Activated T-helper 1 cell treated with anti-CD3 and anti-CD28 coated beads, Interleukin-2, amount 50 U/mL, for 16 hours (primary cell): ENCODE results near the gene SCFD2.
"Not testable (repeated sequence)": the region's sequence is repeated elsewhere in the genome, so short reads cannot be mapped to it uniquely, and the experiment has no call there.

Experiments used
- DNase-seq, 2 donors: peaks; one replicate each; pipeline ENCODE4 v3.0.0-alpha.2; 2020; ENCODE audit warnings: low read depth in 1 of 2, low spot score in 1 of 2

The SCFD2 gene

DNA sequence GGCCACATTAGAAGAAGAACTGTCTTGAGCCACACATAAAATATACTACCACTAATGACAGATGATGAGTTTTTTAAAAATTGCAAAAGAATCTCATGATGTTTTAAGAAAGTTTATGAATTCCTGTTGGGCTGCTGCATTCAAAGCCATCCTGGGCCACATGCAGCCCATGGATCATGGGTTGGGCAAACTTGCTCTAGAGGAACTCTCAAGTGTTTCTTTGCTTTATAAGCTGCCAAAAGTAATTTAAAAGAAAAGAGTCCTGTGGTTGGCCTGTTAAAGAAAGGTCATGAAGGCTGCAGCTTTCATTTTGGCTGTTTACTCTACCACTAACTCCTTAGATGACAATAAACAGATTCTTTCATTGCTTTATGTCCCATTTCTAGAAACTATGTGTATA is 218.2 kb downstream of the SCFD2 start:
- no peak for DNase-seq

DNA sequence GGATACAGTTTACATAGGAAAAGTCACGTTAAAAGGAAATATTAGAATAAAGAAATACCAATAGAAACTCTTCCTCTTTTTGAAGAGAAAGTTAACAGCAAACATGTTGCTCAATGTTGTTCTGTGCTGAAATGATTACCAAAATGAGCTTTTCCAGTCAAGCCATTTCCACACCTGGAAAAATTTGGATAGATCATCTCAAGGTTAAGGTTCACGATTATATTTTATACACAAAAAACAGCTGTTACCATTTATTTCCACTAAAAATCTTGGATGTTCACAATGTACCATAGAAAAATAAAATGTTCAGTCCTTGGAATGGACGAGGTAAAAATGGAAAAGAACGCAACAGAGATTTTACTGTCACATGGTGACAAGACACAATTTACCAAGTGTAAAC is 218.7 kb downstream of the SCFD2 start:
- DNase-seq, result no peak

DNA sequence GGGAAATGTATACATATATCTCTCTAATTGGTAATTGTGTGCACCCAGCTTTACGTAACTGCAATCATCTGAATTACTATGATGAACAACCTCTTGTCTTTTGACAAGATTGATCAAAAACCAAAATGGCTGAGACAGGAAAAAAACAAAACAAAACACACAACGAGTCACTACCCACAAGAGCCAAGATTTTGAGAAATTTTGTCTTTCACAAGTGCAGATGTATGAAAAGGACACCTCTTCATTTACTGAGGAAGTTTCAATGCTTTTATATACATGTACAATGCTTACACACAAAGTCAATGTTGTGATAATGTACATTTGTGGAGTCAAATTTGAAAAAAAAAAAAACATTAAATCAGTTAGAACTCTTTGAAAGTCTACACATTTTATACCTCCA is 224.6 kb downstream of the SCFD2 start:
- DNase-seq, result no peak

DNA sequence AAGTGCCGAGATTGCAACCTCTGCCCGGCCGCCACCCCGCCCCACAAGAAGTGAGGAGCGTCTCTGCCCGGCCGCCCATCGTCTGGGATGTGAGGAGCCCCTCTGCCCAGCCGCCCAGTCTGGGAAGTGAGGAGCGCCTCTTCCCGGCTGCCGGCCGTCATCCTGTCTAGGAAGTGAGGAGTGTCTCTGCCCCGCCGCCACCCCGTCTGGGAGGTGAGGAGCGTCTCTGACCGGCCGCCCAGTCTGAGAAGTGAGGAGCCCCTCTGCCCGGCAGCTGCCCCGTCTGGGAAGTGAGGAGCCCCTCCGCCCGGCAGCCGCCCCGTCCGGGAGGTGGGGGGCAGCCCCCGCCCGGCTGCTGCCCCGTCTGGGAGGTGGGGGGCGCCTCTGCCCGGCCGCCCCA is 226.6 kb downstream of the SCFD2 start:
- DNase-seq, result not testable (repeated sequence)

DNA sequence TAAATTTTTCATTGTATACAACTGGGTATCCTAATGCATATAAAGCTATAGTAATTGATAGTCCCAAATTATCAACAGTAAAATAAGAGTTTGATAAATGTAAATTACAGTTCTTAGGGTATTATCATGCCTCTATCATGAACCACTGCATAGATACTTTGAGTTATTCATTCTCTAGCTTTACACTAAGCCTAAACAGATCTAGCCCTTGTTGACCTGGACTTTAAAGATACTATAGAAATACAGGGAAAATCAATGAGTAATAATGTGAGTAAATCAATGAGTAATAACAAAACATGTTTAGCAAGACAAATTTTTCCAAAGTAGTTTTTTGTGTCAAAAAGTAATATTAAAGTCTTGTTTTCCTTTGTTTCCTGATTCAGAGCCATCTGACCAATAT is 228.4 kb downstream of the SCFD2 start:
- no peak for DNase-seq

DNA sequence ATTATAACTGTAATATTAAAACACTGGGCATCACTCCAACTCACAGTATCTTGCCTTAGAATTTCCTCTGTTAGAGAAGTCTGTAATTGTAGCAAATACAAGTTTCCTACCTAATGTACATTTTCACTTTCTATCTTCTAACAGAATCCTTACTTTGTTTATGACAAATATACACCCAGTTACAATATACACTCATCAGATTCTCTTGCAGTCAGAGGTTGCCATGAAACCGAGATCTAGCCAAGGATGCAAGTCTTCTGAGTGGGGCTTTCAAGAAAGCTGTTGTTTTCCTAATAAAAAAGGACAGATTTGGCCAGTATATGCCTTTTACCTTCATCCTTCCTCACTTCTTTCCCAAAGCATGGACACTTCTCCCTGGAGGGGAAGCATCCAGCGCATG is 228.9 kb downstream of the SCFD2 start:
- DNase-seq, result no peak

DNA sequence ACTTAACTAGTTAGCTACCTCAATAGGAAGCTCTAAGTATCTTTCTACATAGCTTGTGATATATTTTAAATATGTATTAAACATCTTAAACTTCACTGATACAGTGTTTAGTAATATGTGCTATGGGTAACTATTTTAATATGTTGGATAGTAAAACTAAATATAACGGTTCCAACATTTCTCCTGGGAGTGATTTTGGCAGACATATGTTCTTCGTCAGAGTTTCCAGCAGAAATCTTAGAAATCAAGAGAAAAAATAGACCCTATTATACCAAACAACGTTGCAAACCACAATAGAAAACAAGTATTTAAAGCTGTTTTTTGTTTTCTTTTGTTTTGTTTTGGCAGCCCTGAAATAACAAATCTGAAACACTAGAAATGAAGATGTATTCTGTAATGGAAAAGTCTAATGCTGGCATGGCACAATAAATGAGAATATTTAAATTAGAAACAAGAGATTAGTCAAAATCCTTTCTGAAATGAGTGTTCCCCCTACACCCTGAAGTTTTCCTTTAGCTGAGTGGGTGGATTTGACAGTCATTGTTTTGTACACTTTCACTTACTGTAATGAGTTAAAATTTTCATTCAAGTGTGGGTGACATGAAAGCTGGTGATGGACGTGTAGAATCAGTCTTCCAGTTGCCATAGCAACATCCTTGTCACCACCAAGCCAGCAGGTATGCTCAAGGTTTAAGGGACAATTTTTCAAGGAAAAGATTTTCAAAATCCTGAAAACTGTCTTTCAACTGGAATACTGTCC is 233.5 kb downstream of the SCFD2 start:
- no peak for DNase-seq

DNA sequence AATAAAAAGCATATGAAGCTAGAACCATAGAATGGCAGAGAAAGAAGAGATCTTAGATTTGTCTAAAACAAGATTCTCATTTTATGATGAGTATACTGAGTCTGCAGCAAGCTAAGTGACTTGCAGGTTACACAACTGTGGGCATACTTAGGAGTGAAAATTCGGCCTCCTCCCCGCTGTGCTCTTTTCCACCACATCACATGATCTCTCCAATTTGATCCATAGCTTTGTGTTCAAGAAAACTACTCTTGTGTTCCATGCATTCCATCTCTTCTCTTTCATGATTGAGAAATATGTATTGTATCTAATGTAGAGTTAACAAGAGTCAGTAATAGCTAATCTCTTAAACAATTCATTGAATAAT is 234.3 kb downstream of the SCFD2 start:
- DNase-seq, result no peak

DNA sequence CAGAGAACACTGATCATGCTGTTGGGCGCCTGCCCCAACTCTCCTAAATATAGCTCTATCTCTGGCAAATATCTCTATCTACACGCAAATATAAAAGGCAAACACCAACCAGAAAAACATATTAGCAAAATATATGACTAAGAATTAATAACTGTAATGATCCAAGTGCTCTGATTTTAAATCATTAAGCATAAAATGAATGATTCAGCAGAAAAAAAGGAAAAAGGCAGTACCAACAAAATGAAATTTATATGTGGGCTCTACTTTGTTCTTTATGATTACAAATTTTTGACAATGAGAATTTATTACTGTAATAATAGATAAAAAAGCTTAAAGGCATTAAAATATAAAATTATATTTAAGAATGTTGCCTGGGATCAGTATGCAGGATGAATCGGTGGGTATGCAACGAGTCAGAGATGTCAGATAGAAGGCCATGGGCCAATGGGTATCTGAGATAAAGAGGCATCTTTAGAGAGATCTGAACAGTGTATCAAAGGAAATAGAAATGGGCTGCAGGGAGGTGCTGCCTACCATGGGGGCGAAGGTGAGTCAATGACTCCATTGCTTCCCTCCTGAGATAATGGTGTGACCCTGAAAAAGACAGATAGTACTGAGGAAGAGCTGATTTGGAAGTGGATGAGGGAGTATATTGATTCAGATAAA is 234.8 kb downstream of the SCFD2 start:
- DNase-seq, result no peak

DNA sequence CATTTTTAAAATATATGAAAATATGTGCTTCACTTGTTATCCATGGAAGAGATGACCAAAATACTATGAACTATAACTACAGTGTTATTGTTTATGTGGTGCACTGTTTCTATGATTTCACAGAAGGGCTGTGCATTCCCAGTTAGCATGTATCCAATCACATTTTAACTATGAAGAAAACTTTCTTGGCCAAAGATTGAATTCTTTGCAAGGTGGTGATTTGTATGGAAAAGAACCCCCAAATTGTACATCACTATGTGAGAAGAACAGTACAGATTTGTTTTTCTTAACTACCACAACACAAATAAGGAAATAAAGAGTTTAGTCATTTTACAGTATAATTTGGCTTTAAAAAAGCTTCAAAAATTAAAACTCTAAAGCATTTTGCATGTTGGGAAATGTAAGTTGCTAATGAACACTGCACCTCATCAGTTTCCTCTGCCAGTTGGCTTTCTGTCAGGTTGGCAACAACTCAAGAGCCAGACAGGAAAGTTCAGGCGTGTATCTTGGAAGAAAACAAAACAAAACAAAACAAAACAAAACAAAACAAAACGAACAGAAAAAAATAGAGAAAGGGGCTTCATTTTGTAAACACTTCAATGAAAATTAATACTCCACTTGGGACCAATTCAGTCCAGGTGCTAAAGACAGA is 237.0 kb downstream of the SCFD2 start:
- no peak for DNase-seq

DNA sequence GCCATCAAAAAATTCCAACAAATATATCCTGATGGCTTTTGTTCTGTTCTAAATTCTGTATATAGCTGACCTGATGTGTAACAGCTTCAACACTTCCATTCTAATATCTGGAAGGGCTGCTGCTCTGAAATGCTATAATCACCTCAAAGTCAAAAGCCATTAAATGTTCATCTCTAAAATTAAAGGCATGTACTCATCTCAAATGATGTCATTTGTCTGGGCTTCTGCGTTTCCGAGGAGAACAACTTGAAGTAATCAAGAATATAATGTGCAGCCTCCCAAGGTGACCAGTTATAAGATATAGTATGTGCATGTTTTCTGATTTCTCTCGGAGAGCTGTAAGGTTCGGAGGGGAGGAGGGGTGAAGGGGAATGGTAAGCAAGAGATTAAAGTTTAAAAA is 237.6 kb downstream of the SCFD2 start:
- DNase-seq, result no peak

DNA sequence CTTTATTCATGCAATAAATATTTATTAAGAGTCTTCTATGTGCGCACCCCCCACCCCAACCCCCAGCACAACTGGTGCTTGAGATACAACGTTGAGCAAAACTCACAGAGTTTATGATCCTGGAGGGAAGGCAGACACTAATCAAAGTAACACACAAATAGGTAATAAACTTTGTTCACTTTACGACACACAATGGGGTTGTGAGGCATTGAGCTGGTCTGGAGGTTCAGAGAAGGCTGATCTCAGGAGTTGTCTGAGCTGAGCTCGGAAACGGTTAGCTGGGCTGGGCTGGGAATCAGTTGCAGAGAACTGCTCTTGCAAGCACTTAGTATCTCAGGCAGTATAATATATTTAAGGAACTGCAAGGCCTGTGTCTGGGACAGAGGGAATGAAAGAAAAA is 238.5 kb downstream of the SCFD2 start:
- DNase-seq, result no peak

DNA sequence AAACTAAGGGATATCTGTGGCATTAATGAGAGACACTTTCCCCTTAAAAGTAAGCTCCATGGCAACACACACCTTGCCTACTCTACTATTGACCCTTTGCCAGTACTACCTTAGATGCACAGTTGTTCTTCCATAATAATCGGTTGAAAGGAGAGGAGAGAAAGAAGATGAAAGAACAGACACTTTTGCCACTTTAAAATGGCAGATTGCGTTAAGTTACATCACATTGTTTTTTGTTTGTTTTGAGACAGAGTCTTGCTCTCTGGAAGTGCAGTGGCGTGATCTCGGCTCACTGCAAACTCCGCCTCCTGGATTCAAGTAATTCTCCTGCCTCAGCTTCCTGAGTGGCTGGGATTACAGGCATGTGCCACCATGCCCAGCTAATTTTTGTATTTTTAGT is 239.8 kb downstream of the SCFD2 start:
- DNase-seq, result no peak

DNA sequence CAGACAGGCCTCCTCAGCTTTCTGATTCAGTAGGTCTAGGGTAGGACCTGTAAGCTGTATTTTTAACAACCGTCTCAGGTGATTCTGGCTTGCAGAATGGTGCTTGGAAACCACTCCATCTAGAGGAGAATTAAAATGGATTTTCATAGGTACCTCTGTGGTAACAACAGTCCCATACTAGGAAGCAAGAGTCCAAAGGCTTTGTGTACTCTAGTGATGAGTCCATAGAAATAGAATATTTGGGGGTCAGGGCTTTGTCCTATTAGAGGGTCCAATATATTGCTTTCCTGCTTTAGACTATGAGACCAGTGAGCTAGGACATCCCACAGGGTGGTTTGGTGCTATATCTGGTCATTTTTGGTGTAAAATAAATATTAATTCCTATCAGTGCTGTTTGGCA is 242.0 kb downstream of the SCFD2 start:
- no peak for DNase-seq

DNA sequence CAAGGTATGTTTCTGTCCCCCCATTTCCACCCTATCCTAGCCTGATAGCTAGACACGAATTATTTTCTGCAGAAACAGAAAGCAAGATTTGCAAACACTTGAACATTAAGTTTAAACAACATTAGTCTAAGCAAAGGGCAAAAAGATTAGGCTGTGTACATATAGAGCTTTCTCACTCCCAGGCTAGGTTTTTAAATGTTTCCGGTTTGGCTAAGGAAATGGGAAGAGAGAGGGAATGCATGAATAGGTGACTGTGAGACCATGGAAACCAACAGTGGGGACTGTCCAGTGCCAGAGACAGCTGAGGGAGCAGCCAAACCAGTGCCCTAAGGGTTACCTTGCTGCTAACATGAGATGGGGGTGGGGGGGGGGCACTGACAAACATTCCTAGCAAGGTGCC is 242.7 kb downstream of the SCFD2 start:
- no peak for DNase-seq

DNA sequence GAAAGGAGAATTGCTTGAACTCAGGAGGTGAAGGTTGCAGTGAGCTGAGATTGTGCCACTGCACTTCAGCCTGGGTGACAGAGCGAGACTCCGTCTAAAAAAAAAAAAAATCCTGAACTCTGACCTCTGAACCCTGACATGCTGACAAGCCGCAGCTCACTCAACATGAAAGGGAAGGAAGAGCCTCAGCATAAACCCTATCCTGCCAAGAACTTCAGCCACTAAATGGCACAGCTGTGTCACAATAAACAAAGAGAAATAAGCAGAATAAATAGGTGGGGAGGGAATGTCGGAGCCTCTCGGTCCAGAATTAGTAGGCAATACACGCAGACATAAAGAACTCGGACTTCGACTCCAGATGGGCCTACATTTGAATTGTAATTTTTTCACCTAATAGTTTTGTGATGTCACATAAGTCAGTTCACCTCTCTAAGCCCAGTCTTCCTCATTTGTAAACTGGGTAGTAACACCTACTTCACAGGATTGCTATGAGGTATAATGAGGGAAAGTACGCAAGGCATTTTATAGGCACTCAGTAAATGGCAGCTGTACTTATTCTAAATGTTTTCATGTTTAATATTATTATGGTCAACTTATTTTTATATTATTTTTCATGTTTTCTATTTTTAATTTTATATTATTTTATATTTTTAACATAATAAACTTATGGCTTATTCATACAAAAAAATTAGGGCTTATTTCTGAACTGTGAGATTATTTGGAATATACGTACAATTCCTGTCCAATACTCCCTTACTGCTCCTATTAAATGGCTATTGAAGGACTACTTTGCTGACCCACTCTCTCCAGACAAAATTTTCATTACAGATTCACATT is 243.4 kb downstream of the SCFD2 start:
- DNase-seq, result no peak

DNA sequence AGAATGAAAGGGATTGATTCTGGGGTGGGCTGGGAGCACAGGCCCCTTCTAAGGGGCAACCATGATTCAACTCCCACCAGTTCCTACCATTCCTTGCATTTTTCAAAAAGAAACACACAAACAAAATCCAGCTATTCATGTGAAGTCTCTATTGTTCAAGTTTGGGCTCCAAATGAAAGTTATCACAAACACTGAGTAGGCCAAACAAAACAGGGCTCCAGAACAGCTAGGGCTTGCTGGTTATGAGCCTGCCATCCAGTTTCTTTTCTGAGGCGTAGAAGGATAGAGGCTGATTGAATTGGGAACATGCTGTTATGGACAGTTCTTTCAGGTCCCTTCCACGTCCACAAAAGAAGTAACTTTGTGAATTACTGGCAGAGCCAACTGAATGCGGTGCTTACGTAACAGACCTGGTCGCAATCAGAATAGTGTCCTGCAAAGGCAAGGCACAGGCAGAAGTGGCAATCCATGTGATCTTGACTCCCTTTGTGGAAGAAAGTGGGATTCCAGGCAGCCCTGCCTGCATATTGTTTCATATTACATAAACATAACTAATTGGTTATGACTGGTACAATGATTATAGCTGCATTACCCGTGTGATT is 244.5 kb downstream of the SCFD2 start:
- no peak for DNase-seq

DNA sequence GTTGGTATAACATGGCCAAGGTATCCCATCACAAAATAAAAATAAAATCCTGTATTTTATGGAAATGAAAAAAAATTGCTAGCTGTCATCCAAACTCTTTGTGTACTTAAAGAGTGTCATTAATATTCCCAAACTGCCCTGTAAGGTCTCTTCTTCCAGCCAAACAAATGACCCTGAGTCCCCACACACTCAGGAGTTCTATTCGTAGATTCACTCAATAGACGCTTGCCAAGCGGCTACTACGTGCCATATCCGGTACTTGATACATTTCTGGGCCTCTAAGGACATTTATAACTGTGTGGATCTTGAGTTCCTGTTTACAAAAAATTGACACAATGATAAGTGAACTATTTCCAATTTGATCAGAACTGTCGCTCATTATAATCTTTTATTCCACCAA is 245.1 kb downstream of the SCFD2 start:
- no peak for DNase-seq

DNA sequence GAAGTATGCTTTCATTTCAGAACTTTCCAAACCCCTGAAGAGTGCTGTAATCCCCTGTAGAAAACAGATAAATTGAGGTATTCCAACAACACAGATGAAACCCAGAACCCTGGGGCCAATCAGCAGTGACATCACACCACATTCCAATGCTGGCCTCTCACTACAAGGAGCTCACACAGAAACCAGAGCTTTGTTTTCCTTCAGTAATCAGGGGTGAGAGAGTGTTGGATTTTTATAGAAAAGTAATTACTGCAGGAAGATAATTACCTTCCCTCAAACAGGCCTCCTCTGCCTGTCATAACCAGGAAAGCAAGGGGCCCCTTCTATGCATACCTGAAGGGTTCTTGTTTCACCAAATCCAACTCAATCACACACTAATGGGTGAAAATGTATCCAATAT is 246.2 kb downstream of the SCFD2 start:
- DNase-seq, result no peak

DNA sequence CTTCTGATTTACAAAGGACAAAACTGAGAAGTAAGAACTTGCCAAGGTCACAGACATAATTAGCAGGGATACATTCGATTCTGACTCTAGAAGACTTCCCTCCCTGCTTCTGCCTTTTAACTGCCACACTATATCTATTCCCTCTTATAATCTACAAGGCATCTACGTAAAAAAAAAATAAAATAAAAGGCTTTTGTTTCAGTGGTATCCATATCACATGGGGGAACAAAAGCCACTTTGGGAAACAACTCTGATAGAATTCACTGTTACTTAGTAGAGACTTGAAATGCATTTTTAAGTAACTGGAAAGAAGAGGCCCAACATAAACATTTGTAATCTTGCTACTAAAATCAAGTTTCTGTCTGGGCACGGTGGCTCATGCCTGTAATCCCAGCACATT is 247.2 kb downstream of the SCFD2 start:
- no peak for DNase-seq

DNA sequence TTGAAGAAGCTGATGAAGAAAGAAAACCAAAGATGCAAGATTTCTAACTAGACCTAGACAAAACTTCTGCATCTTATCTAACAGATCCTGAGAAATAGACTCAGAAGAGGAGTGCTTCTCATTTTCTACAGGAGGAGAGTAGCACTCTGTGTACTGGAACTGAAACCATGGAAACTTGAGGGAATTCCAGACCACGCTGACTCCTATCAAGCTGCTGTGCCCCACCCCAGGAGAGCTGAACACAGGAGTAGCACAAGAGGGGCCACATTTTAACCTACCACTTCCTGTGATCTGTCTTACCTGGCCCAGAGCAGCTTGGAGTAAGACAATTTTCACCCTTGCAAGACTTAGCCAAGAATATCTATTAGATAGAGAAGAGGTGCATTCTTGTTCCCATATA is 248.9 kb downstream of the SCFD2 start:
- DNase-seq, result no peak
